Activated T-helper 2 cell treated with anti-CD3 and anti-CD28 coated beads, Interferon-gamma antibody, Interleukin-2, Interleukin-4, amounts not matched to agents 10 μg/mL and 5 μg/mL and 100 μg/mL, durations not matched to agents 14 hours and 24 hours and 36 hours (primary cell): ENCODE measurements around the gene PLEKHA1. TPM values are rescaled to one million over a fixed set of nuclear protein-coding genes. Genes with fewer than 3 reads are reported as not detected.

Experiments used
- DNase-seq: peaks from one replicate; pipeline ENCODE4 v3.0.0; 2021; ENCODE audit warnings: low spot score
- H3K27ac Mint-ChIP-seq: one replicate; pipeline ENCODE4 v1.8.0; 2021; ENCODE audit warnings: mixed read lengths
- H3K27me3 Mint-ChIP-seq: one replicate; pipeline ENCODE4 v1.8.0; 2021; ENCODE audit warnings: low read depth, mixed read lengths
- H3K36me3 Mint-ChIP-seq: one replicate; pipeline ENCODE4 v1.8.0; 2021; ENCODE audit warnings: low read depth, mixed read lengths
- H3K4me1 Mint-ChIP-seq: one replicate; pipeline ENCODE4 v1.8.0; 2021; ENCODE audit warnings: low read depth, mixed read lengths
- H3K4me3 Mint-ChIP-seq: one replicate; pipeline ENCODE4 v1.8.0; 2021; ENCODE audit warnings: low read depth, mild to moderate bottlenecking, moderate library complexity, mixed read lengths
- H3K9me3 Mint-ChIP-seq: one replicate; pipeline ENCODE4 v1.8.0; 2021; ENCODE audit warnings: mixed read lengths
- intact Hi-C: fragments of 100-400 bp; cut with micrococcal nuclease; formaldehyde crosslinking; loops from one replicate; pipeline ENCODE4 v1.15.1; 2023
- total RNA-seq: library from RNA; stranded (reverse); gene quantifications from 2 replicates; pipeline ENCODE4 v1.2.3, GENCODE V29; 2022

The PLEKHA1 gene
- total RNA-seq, 1 donor from 2014 or later, result 4.5 TPM

GRCh38 chr10:122475100-122475499, 100.6 kb downstream of the PLEKHA1 start:
- Mint-ChIP-seq H3K4me3 (no peak overlapping the region), H3K9me3 (no peaks in the 10 kb centered on the region), H3K36me3 (no peaks in the 10 kb centered on the region), H3K27me3 (peaks cover 26% of the 10 kb centered on the region), H3K27ac (no peak overlapping the region), H3K4me1 (no peaks in the 10 kb centered on the region)
- intact Hi-C loops, result no loop called here
- DNase-seq, result no peak

- DNase-seq, result no peak
- Mint-ChIP-seq H3K27me3 (peaks cover 23% of the 10 kb centered on the region), H3K9me3 (no peaks in the 10 kb centered on the region), H3K4me1 (no peaks in the 10 kb centered on the region), H3K4me3 (no peak overlapping the region), H3K27ac (no peak overlapping the region), H3K36me3 (no peaks in the 10 kb centered on the region)
- intact Hi-C loops, result no loop called here
Observed at GRCh38 chr10:122475591-122476332, 101.3 kb downstream of the PLEKHA1 start.

DNA sequence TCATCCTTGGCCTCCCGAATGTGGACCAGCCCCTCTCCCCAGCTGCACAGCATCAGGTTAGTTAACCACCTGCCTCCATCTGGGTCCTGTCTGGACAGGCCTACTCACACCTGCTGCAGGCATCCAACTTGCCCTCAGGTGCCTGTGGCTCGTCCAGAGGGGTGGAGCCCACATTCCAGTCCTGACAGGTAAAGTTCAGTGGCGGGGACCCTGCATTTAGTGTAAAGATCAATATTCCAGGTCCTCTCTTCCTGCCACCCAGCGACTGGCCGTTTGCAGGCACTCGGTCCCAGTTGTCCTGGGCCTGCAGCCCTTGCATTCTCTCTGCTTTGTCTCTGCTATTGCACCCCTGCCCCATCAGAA, 101.8 kb downstream of the PLEKHA1 start:
- Mint-ChIP-seq H3K36me3 (no peaks in the 10 kb centered on the region), H3K27me3 (peaks cover 20% of the 10 kb centered on the region), H3K9me3 (no peaks in the 10 kb centered on the region), H3K4me3 (no peak overlapping the region), H3K27ac (no peak overlapping the region), H3K4me1 (no peaks in the 10 kb centered on the region)
- intact Hi-C loops, result no loop called here
- no peak for DNase-seq

DNA sequence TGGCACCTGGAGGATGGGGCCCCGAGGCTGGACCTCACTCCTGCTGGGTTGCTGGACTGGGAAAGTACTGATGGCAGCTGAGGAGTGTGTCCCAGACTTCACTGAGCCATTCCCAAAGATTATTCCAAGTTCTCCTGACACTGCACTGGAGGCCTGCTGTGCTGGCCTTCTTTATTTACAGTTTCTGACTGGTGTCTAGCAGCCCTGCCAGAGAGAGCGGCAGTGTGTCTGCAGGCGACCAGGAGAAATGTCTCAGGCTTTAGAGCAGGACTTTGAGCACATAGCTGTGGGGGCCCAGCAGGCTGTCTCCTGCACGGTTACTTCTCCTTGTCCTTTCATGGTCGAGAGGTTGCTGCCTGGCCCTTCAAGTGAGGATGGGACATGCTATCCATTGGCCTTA, 102.9 kb downstream of the PLEKHA1 start:
- Mint-ChIP-seq H3K36me3 (no peaks in the 10 kb centered on the region), H3K4me1 (no peaks in the 10 kb centered on the region), H3K27me3 (peaks cover 25% of the 10 kb centered on the region), H3K27ac (no peak overlapping the region), H3K4me3 (no peak overlapping the region), H3K9me3 (no peaks in the 10 kb centered on the region)
- intact Hi-C loops, result no loop called here
- DNase-seq, result no peak

DNA sequence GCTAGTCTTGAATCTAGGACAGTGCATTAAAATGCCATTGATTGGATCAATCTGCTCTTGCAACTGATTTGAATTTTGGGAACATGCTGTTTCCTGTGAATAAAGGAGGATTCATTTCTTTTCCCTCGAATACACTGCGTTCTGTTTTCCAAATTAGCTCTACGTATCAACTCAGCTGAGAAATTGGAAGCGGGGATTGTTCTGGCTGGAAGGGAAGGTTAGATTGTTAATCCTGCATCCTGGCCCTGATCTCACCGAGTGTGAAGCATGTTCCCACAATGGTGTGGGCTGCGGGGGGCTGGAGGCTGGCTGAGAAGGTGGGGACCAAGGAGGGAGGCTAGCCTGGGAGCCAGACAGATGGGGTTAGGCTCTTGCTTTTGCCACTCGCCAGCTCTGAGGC, 104.5 kb downstream of the PLEKHA1 start:
- DNase-seq, result no peak
- Mint-ChIP-seq H3K27ac (no peak overlapping the region), H3K36me3 (no peaks in the 10 kb centered on the region), H3K9me3 (no peaks in the 10 kb centered on the region), H3K4me1 (no peaks in the 10 kb centered on the region), H3K27me3 (peaks cover 23% of the 10 kb centered on the region), H3K4me3 (no peak overlapping the region)
- intact Hi-C loops, result no loop called here

GRCh38 chr10:122480146-122480833, 105.8 kb downstream of the PLEKHA1 start:
- no peaks in the 10 kb centered on the region for H3K36me3 Mint-ChIP-seq
- no peak overlapping the region for H3K4me3 Mint-ChIP-seq
- no peaks in the 10 kb centered on the region for H3K9me3 Mint-ChIP-seq
- peaks cover 14% of the 10 kb centered on the region for H3K27me3 Mint-ChIP-seq
- H3K4me1 Mint-ChIP-seq, result no peaks in the 10 kb centered on the region
- DNase-seq, result no peak
- no peak overlapping the region for H3K27ac Mint-ChIP-seq
- intact Hi-C loops, result no loop called here

GRCh38 chr10:122481296-122482056, 107.0 kb downstream of the PLEKHA1 start:
- no peaks in the 10 kb centered on the region for H3K36me3 Mint-ChIP-seq
- H3K27me3 Mint-ChIP-seq, result peaks cover 14% of the 10 kb centered on the region
- H3K4me1 Mint-ChIP-seq, result no peaks in the 10 kb centered on the region
- no peak overlapping the region for H3K4me3 Mint-ChIP-seq
- intact Hi-C loops, result no loop called here
- H3K27ac Mint-ChIP-seq, result no peak overlapping the region
- no peaks in the 10 kb centered on the region for H3K9me3 Mint-ChIP-seq
- no peak for DNase-seq

Other genes with a start within 250 kb of the PLEKHA1 start
- gene BTBD16, start 103.4 kb upstream of the PLEKHA1 start, total RNA-seq, result not detected in 2 replicates
- not detected in 2 replicates for gene ARMS2, start 79.9 kb downstream of the PLEKHA1 start, total RNA-seq
- gene HTRA1, start 86.8 kb downstream of the PLEKHA1 start, total RNA-seq, result not detected in 2 replicates
- not detected in 2 replicates for gene DMBT1, start 186.0 kb downstream of the PLEKHA1 start, total RNA-seq